Esophagus muscularis mucosa (tissue), 4 donors: Measurements from ENCODE around the gene TUBGCP6. TPM values are rescaled to one million over a fixed set of nuclear protein-coding genes. Genes with fewer than 3 reads are reported as not detected.
A peak's percentile ranks its signal among the peaks of the same experiment; 100 is the strongest.

Experiments used
- DNase-seq: peaks from one replicate; pipeline ENCODE4 v3.0.0-alpha.2; 2017; ENCODE audit errors: extremely low spot score
- H3K27ac ChIP-seq, 4 donors: fragments of 200-600 bp; sonication (generic); replicated peaks in 1 of 4; 1 replicate in 3 of 4; 2 replicates in 1 of 4; pipeline ENCODE4 v1.5.1; 2016 to 2019; ENCODE audit warnings: mild to moderate bottlenecking in 1 of 4
- H3K27me3 ChIP-seq, 4 donors: fragments of 200-600 bp; sonication (generic); one replicate each; pipeline versions ENCODE4 v1.5.1 to v1.6.0; 2016 to 2019
- H3K36me3 ChIP-seq, 4 donors: fragments of 200-600 bp; sonication (generic); one replicate each; pipeline ENCODE4 v1.5.1; 2016 to 2019
- H3K4me1 ChIP-seq, 4 donors: fragments of 200-600 bp; sonication (generic); one replicate each; pipeline ENCODE4 v1.5.1; 2016 to 2019
- H3K4me3 ChIP-seq, 4 donors: fragments of 200-600 bp; sonication (generic); 1 replicate in 2 of 4; 2 replicates in 2 of 4; pipeline ENCODE4 v1.5.1; 2016 to 2019; ENCODE audit warnings: mild to moderate bottlenecking in 4 of 4, moderate library complexity in 1 of 4
- H3K9me3 ChIP-seq, 4 donors: fragments of 200-600 bp; sonication (generic); 1 replicate in 3 of 4; 2 replicates in 1 of 4; pipeline ENCODE4 v1.5.1; 2016 to 2019
- CTCF ChIP-seq, 3 experiments: fragments of 200-600 bp in 2 of 3; fragments of 450-650 bp in 1 of 3; sonication (generic) in 2 of 3; IDR thresholded peaks; one replicate each; pipeline ENCODE4 v1.5.1; 2017 to 2019; ENCODE audit warnings: antibody characterized with exemption in 3 of 3, mild to moderate bottlenecking in 2 of 3, moderate library complexity in 1 of 3
- EP300 ChIP-seq: sonication (generic); formaldehyde crosslinking; IDR thresholded peaks from one replicate; pipeline ENCODE4 v1.6.1; 2017; ENCODE audit warnings: antibody characterized with exemption
- POLR2A ChIP-seq: fragments of 450-650 bp; IDR thresholded peaks from one replicate; pipeline ENCODE4 v1.6.1; 2017; ENCODE audit warnings: antibody characterized with exemption, moderate library complexity, mild to moderate bottlenecking, low read depth
- POLR2AphosphoS5 ChIP-seq, 2 donors: sonication (generic); formaldehyde crosslinking; IDR thresholded peaks; one replicate each; pipeline ENCODE4 v1.6.1; 2017; ENCODE audit warnings: antibody characterized with exemption in 2 of 2
- WGBS: methylation state at CpG from one replicate; pipeline ENCODE4 v1.1.5; 2018; 5-methylcytosine and 5-hydroxymethylcytosine counted together
- intact Hi-C: fragments of 100-400 bp; cut with DNase I; formaldehyde crosslinking; loops from one replicate; pipeline ENCODE4 v1.15.1; 2023
- total RNA-seq, 4 donors: library from RNA; depleted of rRNA; stranded (reverse); fragments of >200 nt; gene quantifications; one replicate each; pipeline versions ENCODE4 v1.1.0 to v1.2.1, GENCODE V29; 2016

TUBGCP6 gene
- total RNA-seq, 4 donors from 2014 or later = 20.2 to 38.0 (median 30.0) TPM

- WGBS = 2% methylated on average over 17 of the region's 53 CpGs
- Histone ChIP-seq H3K4me1 (peaks cover 57 to 90% (median 77%) of the 10 kb centered on the region in 4 donors), H3K27ac (peak overlapping the region; percentile 89 to 97 (median 96)), H3K4me3 (peak overlapping the region; percentile 79 to 93 (median 86)), H3K27me3 (no peaks in the 10 kb centered on the region), H3K9me3 (no peaks in the 10 kb centered on the region), H3K36me3 (peaks cover 0 to 26% (median 10%) of the 10 kb centered on the region in 4 donors)
- no peak for TF ChIP-seq POLR2AphosphoS5 (IDR thresholded peaks at IDR 0.05)
- no peak for DNase-seq
- intact Hi-C loops = loop anchor here (10.0 kb wide), 1 partner anchor 229 kb away; the partner anchor contains the start of gene SBF1
These were observed 620 bp upstream of the TUBGCP6 start for GRCh38 chr22:50245214-50246072.

GRCh38 chr22:50243685-50244419, 971 bp downstream of the TUBGCP6 start:
- Histone ChIP-seq H3K27me3 (no peaks in the 10 kb centered on the region), H3K4me1 (peaks cover 50 to 77% (median 68%) of the 10 kb centered on the region in 4 donors), H3K4me3 (peak overlapping the region; percentile 79 to 93 (median 86)), H3K36me3 (peaks cover 0 to 42% (median 25%) of the 10 kb centered on the region in 4 donors), H3K27ac (peak overlapping the region; percentile 89 to 97 (median 96)), H3K9me3 (no peaks in the 10 kb centered on the region)
- intact Hi-C loops = loop anchor here (10.0 kb wide), 1 partner anchor 231 kb away; the partner anchor contains the start of gene SBF1
- WGBS = 27% methylated on average over 20 of the region's 27 CpGs
- DNase-seq = no peak
- TF ChIP-seq CTCF (IDR thresholded peaks at IDR 0.05) (no peak), EP300 (no peak), POLR2A (no peak), POLR2AphosphoS5 (IDR thresholded peaks at IDR 0.05) (no peak)

GRCh38 chr22:50242406-50242949, 2.3 kb downstream of the TUBGCP6 start:
- TF ChIP-seq POLR2A (no peak), CTCF (IDR thresholded peaks at IDR 0.05) (no peak), EP300 (no peak), POLR2AphosphoS5 (IDR thresholded peaks at IDR 0.05) (no peak)
- intact Hi-C loops = loop anchor here (10.0 kb wide), 1 partner anchor 232 kb away; the partner anchor contains the start of gene SBF1
- peaks cover 4 to 49% (median 33%) of the 10 kb centered on the region in 4 donors for H3K36me3 ChIP-seq
- H3K9me3 ChIP-seq = no peaks in the 10 kb centered on the region
- no peak for DNase-seq
- WGBS = 66% methylated on average over 14 of the region's 14 CpGs
- peak overlapping the region; percentile 79 to 93 (median 86) for H3K4me3 ChIP-seq
- H3K27me3 ChIP-seq = no peaks in the 10 kb centered on the region
- peaks cover 45 to 65% (median 56%) of the 10 kb centered on the region in 4 donors for H3K4me1 ChIP-seq
- H3K27ac ChIP-seq = no peak overlapping the region

DNA sequence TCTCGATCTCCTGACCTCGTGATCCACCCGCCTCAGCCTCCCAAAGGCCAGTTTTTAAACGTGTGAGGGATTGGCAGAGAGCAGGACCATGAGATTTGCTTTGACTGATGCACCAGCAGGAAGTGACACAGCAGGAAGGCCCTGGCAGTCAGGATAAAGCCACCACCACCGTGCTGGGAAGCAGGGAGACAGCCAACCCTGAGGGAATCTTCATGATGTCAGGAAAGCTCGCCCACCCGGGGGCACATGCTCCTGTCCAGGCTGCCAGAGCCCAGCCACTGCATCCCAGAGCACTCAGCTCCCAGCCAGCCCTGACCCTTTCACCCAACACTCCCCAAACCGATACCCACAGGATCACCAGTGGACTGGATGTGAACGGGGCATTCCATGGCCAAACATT, 6.1 kb downstream of the TUBGCP6 start:
- TF ChIP-seq EP300 (no peak), POLR2A (no peak), POLR2AphosphoS5 (IDR thresholded peaks at IDR 0.05) (no peak), CTCF (IDR thresholded peaks at IDR 0.05) (no peak)
- intact Hi-C loops = no loop called here
- H3K27ac ChIP-seq = no peak overlapping the region
- no peaks in the 10 kb centered on the region for H3K9me3 ChIP-seq
- no peaks in the 10 kb centered on the region for H3K27me3 ChIP-seq
- no peak for DNase-seq
- peaks cover 33 to 42% (median 35%) of the 10 kb centered on the region in 4 donors for H3K4me1 ChIP-seq
- H3K4me3 ChIP-seq = no peak overlapping the region
- H3K36me3 ChIP-seq = peaks cover 4 to 51% (median 36%) of the 10 kb centered on the region in 4 donors
- WGBS = 82% methylated on average over 9 of the region's 9 CpGs
